HG03442 (cell line): ENCODE measurements around the gene GAN.
A peak's percentile ranks its signal among the peaks of the same experiment; 100 is the strongest.
"Not testable (repeated sequence)": the region's sequence is repeated elsewhere in the genome, so short reads cannot be mapped to it uniquely, and the experiment has no call there.

ENCODE experiments used
- ATAC-seq: cut with Tn5 transposase; IDR thresholded peaks from one replicate; pipeline ENCODE4 v1.9.1; 2021; ENCODE audit warnings: mild to moderate bottlenecking, moderate library complexity; ENCODE audit not compliant: unreplicated experiment

The GAN gene

DNA sequence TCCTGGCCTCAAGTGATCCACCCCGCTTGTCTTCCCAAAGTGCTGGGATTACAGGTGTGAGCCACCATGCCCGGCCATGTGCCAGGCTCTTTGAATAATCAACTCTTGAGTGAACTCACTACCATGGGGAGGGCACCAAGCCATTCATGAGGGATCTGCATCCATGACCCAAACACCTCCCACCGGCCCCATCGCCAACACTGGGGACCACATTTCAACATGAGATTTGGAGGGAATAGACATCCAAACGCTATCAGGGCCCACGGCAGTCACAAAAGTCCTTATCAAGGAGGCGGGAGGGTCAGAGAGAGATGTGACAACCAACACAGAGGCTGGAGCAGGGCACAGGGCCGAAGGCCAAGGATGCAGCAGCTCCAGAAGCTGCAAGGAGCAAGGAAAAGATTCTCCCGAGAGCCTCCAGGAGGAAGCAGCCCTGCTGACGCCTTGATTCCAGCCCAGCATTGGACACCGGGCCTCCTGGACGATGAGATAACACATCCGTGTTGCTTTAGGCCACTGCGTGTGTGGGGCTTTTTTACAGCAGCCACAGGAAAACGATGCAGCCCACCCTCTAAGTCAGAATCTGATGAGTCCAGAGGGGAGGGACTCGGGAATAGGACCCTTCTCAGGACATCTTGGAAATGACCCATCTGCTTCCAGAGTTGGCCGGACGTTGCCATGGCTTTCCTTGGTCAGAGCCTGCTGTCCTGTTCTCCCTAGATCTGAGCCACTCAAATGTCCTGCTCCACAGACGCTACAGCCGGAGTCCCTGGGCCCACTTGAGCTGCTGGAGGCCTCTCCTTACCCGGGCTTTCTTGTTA, 82.5 kb downstream of the GAN start:
- ATAC-seq = no peak

DNA sequence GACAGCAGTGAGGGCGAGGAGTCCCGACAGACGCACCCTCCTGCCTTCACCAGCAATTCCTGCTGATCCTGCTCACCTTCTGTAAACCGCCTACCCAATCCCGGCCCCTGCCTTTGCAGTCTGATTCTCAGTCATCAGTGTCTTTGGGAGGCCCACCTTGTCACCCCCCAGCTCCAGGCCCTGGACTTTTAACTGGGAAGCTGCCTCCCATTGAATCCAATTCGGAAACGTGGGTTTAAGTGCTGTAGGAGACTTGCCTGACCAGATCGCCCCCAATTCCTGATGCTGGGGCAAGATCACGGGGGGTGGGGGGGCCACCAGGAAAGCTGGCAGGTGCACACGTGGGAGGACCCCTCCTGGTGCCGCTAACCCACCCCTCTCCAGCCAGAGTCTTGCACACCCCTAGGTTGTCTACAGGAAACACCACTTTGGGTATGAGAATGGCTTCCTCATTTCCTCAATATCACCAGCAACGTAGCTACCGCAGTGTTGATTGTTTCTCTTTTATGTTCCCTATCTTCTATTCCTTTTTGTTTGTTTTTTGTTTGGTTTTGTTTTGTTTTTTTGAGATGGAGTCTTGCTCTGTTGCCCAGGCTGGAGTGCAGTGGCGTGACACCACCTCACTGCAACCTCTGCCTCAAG, 83.2 kb downstream of the GAN start:
- ATAC-seq = no peak

DNA sequence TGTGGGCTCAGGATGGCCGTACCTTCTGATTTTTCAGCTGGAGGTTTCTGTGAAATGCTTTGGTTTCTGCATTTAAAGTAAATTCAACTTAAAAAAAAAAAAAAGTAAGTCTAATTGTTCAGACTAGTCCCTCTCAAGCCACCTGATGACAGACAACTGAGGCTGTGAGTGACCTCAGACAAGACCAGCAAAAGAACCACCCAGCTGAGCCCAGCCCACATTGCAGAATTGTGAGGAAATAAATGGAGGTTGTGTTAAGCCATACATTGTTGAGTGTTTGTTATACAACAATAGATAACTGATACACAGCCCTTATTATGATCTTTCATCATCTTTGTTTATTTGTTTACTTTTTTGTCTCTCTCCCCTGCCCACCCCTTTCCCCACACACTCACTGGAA, 85.1 kb downstream of the GAN start:
- no peak for ATAC-seq

DNA sequence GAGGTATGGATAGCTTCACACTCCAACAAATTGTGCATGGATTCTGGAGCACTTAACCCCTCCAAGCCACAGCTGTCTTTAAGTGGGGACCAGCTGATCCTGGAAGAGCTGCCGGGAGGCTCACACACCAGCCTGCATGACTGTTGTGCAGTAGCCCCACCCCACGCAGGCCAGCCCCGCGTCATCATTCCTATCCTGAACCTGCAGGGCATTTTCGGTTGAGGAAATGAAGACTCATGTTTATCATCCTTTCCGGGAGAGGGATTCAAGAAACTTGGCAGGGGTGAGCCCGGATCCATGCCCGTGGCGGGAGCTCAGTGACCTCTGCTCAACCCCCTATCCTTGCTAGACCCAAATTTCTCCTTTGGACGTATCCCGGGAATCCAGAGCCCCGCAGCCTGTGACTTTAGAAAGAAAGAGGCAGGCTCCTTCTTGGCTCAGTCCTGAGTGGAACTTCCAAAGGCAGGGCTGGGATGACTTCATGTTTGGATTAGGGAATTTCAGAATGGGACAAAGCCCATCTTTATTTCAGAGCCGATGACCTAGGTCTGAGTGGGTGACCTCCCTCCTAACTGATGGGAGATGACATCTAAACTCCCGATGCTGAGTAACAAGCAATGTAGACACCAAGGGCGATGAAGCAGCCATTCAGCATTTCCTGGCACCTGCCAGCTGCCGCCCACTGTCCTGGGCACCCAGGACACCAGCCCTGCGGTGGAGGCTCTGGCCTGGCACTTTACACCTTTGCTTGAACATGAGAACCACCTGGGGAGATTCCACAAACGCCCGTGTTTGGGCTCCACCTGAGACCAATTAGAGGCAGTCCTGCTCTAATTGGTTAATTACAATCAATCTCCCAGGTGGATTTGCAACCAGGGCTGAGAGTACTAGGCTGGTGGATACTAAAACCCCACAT, 86.5 kb downstream of the GAN start:
- ATAC-seq = no peak

DNA sequence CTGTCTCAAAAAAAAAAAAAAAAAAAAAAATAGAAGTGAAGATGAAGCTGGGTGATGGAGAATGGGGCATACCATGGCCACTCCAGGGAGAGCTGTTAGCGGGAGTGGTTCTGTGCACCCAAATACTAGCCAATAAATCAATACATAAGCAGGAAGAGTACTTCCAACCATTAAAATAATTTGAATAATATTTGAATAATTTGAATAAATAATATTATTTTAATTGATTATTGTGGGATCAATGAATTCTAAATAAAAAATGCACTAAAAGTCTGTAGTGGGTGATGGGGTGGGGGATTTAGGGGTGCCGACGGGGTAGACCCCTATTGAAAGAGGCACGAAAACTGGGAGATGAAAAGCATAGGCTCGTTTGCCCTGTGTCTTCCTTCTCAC, 88.4 kb downstream of the GAN start:
- ATAC-seq = no peak

DNA sequence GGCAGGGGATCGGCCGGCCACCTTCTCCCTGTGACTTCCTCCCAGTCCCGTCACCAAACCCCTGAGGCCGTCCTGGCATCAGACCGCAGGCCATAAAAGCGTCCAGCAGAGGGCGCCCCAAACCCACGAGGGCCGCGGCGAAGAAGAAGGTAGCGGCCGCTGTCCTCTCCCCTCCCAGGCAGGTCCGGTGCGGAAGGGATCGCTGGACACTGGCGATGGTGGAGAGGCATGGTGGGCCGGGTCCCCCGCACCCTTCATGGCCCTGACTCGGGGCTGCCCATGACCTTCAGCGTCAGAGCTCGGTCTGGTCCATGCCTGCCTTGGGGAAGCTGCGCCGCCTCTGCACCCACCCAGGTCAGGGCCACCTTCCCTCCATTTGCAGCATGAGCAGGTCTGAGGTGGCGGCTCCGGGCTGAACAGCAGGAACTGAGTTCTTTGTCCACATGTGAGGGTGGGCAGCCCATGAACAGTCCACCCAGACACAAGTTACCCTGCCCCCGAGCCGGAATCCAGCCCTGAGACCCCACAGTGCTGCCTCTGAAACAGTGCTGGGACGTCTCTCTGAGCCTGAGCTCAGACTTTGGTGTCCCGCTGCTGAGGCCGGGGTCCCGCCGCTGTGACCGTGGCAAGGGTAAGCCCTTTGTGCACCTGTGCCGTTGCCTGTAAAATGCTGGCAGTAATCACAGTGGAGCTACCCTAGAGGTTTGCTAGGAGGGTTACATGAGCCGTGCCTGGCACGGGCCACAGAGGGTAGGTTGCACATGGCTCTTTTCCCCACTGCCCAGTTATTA, 89.0 kb downstream of the GAN start:
- peak; percentile 68 for ATAC-seq

DNA sequence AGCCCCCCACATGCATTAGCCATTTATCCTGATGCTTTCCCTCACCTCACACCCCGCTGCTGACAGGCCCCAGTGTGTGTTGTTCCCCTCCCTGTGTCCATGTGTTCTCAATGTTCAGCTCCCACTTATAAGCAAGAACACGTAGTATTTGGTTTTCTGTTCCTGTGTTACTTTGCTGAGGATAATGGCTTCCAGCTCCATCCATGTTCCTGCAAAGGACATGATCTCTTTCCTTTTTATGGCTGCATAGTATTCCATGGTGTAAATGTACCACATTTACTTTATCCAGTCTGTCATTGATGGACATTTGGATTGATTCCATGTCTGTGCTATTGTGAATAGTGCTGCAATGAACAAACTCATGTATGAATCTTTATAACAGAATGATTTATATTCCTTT, 90.2 kb downstream of the GAN start:
- ATAC-seq = not testable (repeated sequence)

DNA sequence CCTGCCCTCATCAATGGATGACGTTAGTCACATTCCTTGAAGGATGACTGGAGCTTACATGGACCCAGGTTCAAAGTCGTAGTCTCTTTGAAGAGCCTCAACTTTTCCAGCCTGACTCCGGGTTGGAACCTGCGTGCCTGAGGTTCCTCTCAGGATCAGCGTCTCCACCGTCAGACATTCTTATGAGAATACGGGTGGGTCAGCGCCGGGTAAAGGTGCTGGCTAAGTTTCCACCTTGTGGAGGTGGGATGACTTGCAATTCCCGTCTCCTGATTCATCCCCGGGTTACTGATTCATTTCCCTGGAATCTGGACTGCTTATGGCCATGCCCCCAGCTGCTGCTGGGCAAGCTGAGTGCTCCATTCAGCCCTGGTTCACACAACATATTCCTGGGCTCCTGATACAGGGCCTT, 90.9 kb downstream of the GAN start:
- no peak for ATAC-seq

DNA sequence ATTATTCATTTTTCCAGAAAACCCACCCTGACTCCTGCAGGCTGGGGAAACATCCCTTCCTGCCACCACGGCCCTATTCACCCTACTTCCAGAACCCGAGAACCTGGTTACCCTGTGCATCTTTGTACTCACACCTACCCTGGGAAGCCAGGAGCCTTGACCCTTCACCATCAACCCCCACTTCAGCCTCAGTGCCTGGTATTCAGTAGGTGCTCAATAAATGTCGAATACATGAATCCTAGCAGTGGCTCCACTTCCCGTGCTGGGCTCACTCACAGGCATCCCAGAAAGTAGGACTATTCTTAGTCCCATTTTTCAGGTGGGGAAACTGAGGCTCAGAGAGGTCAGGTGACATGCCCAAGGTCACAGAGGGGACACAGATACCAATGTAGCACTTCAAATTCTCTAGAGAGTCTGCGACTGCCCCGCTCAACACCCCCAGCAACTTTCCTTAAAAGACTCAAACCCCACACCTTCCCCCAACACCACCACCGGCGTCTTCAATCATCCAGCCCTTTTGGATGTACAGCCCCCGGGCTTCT, 93.7 kb downstream of the GAN start:
- no peak for ATAC-seq

DNA sequence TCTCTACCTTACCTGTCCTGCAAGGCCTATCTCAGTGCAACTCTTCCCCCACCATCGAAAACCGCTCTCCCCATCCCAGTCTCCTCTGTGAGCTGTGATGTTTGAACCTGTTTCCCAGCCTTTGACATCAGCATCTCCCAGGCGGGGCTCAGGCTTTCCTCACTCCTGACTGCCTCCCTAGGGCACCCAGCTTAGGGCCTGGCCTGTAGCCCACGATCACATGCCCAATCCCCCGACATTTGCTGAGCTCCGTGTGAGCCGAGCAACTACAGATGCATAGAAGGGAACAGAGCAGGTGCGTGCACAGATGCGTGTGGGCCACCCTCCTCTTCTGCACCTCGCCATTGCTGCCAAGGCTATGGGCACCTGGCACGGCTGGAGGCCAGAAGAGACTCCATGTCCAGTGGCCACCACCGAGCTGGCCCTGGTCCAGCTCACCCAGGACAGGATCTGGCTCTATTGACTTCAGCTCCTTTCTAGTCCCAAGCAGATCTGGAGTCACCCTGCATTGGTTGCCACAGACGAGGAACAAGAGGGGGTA, 94.3 kb downstream of the GAN start:
- no peak for ATAC-seq

DNA sequence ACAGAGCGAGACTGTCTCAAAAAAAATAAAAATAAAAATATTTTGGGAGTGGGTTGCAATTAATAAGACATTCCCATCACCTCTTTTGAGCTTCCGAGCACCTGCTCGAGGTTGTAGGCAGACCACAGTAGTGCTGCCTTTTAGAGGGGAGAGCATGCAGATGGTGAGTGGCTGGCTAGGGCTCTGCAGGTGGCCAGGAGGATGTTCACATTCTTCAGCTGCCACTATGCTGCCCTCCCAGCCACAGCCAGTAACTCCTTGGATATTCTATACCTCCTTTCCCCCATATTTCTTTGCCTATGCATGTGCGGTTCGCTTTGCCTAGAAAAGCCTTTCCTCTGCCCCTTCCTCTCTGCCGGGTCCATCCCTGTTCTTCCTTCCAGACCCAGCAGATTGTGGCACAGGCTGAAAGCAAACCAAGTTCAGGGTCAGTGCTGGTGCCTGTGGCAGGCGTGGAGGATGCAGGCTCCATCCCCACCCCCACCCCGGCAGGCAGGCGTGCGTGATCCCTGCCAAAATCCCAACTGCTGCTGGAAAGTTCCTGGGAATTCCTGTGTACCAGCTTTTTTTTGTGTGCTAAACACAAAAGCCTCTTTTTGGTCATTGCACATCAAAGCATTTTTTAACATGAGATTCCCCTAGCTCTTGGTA, 96.0 kb downstream of the GAN start:
- ATAC-seq = no peak

DNA sequence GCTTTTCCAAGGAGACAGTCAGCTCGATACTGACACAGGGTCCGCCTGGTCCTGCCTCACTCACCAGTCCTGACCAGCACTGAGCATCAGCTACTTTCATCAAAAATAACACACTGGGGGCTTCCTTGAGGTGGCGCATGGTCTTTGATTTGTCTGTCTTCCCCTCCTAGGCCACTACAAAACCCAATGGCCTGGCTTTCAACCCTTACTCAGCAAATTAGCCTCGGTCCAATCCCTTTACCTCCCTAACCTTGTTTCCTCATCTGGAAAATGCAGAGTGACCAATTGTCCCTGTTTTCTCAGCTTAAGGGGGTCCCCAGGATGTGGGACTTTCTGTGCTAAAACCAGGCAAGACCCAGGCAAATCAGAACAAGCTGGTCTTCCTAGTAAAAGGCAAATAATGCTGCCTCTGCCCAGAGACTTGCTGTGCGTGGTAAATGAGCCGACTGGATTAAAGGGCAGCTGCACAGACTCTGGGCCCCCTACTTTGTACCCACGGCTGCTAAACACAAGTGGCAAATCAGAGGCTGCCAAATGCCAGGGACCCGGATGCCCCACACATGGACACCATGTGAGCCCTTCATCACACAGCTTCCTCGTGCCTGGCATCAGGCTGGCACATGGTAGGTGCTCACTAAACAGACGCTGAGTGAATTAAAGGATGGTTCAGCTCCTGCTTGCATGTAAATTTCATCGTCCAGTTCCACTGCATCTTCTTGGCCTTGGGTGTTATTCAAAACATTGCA, 98.7 kb downstream of the GAN start:
- ATAC-seq = no peak

DNA sequence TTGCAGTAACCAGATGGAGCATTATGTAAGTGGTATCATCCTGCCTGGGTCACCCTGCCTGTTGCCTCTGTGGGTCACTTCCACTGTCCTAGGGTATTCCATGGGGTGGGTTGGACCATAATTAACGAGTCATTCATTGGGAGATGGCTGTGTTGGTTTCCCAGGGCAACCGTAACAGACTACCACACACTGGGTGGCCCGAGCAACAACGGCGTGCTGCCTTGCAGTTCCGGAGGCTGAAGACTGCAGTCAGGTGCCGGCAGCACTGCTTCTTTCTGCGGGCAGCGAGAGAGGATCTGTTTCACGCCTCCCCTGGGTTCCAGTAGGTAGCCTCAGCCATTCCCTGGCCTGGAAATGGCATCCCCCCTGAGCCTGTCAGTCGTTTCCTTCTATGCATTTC, 101.0 kb downstream of the GAN start:
- ATAC-seq = no peak

DNA sequence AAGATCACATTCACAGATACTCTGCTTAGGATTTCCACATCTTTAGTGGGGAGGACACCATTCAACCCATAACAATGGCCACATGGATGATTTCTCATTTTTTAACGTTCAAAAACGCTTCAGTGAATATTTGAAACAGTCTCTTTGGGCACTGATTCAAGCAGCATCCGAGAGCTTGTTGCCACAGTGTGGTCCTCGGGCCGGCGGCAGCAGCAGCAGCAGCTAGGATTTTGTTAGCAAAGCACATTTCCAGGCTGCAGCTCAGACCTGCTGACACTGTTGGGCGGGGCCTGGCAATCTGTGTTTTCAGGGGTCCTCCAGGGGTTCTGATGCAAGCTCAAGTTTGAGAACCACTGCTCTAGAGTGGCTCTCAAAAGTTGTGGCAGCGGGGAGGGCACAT, 102.0 kb downstream of the GAN start:
- no peak for ATAC-seq

DNA sequence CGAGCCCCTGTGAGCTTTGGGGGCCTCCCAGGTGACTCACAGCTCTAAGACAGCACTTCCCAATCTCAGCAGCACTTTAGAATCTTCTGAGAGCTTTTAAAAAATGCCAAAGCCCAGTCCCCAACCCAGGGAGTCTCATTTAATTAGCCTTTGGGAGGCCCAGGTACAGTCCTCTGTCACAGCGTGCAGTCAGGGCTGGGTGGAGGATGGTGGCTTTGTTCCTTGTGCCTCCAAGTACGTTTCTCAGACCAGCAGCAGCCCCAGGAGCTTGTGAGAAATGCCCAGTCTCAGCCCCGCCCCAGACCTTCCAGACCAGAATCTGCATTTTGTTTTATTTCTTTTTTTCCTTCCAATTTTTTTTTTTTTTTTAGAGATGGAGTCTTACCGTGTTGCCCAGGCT, 102.4 kb downstream of the GAN start:
- no peak for ATAC-seq

DNA sequence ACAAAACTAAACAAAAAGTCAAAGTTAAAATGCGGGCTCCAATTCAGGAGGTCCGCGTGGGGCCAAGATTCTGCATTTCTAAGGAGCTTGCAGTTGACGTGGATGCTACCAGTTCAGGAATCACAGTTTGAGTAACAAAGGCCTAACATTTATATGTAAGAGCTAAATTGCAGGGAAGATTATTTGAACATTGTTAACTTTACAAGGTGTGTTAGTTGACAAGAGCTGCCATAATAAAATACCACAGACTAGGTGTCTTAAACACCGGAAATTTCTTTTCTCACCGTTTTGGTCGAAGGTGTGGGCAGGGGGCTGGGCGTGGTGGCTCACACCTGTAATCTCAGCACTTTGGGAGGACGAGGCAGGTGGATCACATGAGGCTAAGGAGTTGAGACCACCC, 105.0 kb downstream of the GAN start:
- no peak for ATAC-seq

DNA sequence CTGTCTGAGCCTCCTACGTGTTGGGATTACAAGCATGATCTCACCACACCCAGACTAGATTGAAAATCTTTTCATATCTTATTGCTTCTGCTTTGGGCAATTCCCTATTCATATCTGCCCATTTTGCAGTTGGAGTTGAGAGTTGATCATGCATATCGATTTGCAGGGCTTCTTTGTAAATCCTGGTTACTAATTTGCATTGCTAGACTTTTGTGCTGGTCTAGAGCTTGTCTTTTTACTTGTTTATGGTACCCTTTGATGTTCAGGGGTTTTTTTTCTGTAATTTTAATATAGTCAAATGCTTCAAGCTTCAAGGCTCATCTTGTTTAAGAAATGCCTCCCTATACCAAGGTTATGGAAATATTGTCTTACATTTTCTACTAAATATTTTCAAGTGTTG, 106.4 kb downstream of the GAN start:
- ATAC-seq = no peak

DNA sequence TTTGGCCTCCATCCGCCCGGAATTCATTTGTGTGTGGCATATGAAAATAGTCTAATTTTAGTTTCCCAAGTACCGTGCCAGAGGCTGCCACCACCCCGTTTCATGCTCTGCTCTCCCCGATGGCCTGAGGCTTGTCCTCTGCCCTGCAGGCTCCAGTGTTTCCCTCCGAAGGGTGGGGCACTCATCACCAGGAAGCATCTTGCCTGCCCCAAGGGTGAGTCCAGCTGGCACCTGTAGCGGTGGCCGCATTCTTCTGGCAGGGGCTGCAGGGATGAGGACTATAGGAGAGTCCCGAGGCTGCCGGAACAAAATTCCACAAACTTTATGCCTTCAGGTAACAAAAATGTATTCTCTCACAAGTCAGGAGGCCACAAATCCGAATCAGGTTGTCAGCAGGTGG, 106.8 kb downstream of the GAN start:
- no peak for ATAC-seq

DNA sequence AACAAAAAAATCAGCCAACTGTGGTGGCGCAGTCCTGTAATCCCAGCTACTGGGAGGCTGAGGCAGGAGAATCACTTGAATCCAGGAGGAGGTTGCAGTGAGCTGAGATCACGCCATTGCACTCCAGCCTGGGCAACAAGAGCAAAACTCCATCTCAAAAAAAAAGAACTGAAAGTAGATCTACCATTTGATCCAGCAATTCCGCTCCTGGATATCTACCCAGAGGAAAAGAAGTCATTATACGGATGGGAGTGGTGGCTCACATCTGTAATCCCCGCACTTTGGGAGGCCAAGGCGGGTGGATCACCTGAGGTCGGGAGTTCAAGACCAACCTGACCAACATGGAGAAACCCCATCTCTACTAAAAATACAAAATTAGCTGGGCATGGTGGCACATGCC, 107.4 kb downstream of the GAN start:
- not testable (repeated sequence) for ATAC-seq
